COLO668 (cell line): ENCODE results near the gene DACH2.

ENCODE experiments used
- DNase-seq: peaks from one replicate; lab custom pipeline; 2025; ENCODE audit not compliant: unreplicated experiment; lab: John Stamatoyannopoulos, UW

Gene DACH2

DNA sequence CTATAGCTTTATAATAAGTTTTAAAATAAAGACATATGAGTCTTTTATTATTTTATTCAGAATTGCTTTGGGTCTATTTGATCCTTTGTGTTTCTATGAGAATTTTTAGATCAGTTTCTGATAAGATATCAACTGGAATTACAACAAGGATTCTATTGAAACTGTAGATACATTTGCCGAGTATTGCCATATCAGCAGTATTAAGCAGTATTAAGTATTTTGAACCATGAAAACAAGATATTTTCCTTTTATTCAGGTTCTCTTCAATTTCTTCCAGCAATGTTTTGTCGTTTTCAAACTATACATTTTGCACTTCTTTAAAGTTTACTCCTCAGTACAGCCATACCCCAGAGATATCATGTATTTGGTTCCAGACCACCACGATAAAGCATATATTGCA is 598.8 kb downstream of the DACH2 start:
- no peak for DNase-seq

DNA sequence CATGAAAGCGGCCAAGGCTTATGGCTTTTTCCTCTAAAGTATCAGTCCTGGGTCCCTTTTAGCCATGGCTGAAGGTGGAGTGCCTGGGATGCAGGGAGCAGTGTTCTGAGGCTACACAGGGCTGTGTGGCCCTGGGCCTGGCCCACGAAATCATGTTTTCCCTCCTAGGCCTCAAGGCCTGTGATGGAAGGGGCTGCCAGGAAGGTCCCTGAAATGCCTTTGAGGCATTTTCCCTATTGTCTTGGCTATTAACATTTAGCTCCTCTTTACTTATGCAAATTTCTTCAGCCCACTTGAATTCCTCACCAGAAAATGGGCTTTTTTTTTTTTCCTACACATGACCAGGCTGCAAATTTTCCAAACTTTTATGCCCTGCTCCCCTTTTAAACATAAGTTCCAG is 657.0 kb downstream of the DACH2 start:
- DNase-seq = no peak

DNA sequence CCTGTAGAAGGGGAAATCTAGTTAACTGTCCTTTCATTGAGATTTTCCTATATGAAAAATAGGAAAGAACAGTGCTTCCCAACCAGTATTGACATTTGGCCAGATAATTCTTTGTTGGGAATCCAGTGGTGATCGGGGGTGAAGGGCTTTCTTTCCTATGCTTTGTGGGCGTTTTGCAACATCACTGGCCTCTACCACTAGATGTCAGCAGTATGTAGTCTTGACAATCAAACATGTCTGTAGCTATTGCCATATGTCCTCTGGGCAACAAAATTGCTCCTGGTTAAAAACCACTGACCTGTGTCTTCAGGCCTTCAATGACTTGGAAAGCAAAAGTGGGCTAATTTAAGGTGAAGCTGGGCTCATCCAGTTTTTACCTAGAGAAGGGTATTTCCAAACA is 658.5 kb downstream of the DACH2 start:
- DNase-seq = peak; percentile 3

DNA sequence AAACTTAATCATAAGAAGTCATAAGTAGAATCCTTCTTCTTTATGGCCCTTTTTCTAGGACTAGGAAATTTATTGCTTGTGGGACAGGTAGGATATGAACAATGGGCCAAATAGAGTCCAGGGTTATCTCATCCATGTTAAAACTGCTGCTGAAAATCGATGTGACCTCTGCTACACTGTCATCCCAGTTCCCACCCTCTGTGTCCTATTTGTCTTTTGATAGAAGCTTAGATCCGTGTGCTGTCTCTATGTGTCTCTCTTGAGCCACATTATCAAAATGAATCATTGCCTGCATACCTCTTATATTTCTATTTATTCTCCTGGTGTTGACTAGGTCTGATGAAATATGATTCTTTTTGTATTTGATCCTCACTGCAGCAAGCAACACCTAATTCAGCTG is 661.4 kb downstream of the DACH2 start:
- no peak for DNase-seq

DNA sequence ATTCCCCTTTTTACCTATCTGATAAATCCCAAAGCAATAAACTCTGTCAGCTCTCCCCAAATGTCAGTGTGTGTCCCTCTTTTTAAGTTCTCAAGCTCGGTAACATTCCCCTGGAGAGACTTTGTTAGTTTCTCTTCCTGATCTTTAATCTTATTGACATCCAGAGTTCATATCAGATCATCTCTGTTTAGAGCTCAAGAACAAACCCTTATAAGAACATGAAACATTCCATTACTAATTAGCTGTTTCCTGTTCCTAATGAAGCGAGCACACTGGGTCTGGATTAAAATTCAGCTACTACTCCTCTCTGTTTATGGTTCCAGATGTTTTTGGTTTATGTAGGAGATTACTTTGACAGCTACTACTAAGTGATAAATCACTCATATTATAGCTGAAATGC is 681.5 kb downstream of the DACH2 start:
- DNase-seq = no peak

DNA sequence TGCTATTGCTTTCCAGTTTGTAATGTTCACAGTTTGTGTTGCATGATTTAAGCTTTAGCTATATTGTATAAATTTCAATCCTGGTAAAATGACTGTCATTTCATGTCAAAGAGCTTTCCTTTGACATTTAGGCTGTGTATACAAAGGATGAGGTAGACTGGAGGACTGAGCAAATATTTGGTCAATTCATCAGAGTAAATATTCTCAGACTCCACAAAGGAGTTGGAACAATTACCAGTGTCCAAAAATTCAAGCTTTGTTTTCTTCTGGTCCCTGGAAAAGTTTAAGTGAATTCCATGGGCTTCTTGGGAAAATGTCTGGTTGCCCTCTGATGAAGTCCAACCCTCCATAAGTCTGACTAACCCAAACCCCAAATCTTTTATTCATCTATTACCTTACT is 682.4 kb downstream of the DACH2 start:
- DNase-seq = no peak

DNA sequence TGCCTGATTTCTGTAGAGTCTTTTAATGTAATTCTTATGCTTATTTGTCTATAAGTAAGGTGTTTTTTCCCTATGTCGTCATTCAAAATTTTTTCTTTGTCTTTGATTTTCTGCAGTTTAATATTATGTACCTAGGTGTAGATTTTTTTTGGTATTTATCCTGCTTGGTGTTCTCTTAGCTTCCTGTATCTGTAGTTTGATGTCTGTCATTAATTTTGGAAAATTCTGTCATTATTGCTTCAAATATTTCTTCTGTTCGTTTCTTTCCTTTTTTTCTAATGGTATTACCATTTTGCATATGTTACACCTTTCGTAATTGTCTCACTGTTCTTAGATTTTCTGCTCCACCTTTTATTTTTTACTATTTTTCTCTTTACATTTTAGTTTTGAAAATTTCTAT is 696.9 kb downstream of the DACH2 start:
- DNase-seq = no peak
